ENCODE measurements around the gene GPRC5B.

GRCh38 chr16:19879241-19879792 lies 5.3 kb downstream of the GPRC5B start:
- TF ChIP-seq, protein P1, sequence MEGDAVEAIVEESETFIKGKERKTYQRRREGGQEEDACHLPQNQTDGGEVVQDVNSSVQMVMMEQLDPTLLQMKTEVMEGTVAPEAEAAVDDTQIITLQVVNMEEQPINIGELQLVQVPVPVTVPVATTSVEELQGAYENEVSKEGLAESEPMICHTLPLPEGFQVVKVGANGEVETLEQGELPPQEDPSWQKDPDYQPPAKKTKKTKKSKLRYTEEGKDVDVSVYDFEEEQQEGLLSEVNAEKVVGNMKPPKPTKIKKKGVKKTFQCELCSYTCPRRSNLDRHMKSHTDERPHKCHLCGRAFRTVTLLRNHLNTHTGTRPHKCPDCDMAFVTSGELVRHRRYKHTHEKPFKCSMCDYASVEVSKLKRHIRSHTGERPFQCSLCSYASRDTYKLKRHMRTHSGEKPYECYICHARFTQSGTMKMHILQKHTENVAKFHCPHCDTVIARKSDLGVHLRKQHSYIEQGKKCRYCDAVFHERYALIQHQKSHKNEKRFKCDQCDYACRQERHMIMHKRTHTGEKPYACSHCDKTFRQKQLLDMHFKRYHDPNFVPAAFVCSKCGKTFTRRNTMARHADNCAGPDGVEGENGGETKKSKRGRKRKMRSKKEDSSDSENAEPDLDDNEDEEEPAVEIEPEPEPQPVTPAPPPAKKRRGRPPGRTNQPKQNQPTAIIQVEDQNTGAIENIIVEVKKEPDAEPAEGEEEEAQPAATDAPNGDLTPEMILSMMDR (IDR thresholded peaks at IDR 0.05), result no peak
- no peak for TF ChIP-seq POLR2A (IDR thresholded peaks at IDR 0.05)
